Measurements from ENCODE around the gene ASIC3.

Gene ASIC3

DNA sequence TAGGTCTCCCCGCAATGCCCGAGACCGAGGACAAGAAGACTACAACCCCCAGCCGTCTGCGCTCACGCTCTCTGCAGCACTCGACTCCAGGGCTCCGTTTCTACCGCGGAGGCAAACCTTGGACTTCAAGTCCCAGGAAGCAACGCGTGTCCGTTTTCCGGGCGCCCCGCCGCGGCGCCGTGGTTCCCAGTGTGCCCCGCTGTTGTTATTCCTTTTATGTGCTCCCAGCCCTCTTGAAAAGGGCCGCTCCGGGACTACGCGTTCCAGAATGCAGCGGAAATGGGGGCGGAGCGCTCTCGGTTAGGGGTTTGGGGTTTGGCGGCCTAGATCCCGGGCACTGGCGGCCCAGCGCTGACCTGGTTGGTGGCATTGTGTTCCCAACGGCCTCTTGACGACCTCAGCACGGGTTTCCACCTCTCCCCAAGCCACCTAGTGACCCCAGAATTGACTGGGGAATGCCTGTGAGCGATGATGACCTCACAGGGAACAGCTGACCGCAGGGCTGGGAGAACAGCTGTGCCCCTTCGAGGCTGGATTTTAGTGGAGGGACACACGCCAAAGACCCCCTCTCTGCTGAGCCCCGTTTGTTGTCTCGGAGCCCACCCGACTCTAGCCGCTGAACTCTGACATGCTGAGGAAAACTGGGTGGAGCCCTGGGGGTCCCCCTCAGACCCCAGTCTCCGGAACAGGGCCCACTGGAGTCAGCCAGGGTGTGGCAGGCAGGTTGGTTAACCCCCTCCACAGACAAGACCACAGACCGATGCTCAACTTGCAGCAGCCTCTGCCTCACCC is 9.9 kb downstream of the ASIC3 start:
- peak; percentile 99 for DNase-seq

DNA sequence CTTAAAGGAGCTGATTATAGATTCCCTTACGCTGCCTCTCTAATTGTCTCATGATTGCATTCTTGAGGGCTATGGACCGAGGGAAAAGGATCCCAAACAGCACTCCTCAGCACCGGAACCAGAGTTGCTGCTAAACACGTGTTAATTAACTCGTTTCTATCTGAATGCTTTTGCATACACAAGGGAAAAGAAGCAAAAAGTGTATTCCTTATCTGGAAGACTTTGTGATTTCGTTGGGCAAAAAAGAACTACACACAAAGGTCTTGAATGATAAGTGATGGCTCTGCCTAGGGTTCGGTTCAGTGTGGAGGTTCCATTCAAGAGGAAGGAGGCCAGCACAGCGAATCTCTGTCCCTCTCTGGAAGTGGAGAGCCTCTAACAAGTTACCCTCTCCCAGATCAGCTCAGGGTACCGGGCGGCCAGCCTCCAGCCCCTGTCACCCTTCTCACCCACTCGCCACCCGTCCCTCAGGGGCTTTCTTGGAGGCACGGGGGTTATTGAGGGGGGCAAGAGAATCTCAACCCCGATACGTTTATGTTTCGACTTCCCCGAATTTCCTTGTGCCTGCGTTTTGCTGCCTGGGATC is 10.5 kb downstream of the ASIC3 start:
- DNase-seq: peak; percentile 57

DNA sequence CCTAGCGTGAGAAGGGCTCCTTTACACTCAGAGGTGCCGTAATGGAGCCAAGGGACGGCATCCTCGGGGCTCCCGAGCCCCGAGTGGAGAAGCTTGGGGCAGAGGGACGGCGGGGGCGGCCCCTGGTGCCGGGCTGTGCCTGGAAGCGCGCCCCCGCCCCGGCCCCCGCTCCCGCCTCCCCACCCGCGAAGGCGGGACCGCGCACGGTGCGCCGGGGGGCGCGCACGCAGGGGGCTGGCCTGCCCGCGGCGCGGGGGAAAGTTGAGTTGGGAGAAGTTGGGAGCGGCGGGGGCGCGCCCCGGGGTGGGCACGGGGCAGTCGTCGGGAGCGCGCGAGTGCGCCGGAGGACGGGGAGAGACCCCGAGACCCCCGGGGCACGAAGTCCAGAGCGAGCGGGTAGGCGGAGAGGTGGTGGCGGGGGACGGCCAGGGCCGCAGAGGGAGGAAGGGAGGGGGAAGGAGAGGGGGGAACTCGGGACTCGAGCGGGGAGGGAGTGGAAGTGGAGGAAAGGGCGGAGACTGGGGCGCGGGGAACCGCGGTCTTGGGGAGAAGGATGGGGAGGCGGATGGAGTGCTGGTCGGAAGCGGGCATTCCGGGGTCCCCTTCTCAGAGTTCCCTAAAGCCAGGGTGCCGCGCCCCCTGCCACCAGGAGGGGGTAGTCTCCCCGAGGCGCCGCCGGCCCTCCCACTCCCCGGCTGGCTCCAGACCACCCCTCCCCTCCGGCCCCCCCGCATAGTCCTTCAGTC is 11.2 kb downstream of the ASIC3 start, which contains the start of gene SLC4A2:
Gene SLC4A2, plus strand, starts transcription at position 223 of the 746 bp plus-strand sequence. CDS start 2,399 bp downstream, outside the sequence.
- peak; percentile 90 for DNase-seq

DNA sequence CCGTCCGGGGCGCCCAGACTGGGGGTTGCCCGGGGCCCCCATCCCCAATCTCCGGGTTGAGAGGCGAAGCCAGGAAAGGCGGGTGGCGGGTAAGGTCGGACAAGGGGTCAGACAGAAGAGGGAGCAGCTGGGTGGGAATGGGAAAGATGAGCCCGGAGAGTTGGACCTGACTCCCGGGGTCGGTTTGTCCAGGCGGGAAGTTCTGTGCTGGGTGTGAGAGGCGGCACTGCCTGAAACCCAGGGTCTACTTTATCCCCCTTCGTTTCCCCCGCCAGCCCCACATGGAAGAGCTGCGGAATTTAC is 11.7 kb downstream of the ASIC3 start:
- no peak for DNase-seq

DNA sequence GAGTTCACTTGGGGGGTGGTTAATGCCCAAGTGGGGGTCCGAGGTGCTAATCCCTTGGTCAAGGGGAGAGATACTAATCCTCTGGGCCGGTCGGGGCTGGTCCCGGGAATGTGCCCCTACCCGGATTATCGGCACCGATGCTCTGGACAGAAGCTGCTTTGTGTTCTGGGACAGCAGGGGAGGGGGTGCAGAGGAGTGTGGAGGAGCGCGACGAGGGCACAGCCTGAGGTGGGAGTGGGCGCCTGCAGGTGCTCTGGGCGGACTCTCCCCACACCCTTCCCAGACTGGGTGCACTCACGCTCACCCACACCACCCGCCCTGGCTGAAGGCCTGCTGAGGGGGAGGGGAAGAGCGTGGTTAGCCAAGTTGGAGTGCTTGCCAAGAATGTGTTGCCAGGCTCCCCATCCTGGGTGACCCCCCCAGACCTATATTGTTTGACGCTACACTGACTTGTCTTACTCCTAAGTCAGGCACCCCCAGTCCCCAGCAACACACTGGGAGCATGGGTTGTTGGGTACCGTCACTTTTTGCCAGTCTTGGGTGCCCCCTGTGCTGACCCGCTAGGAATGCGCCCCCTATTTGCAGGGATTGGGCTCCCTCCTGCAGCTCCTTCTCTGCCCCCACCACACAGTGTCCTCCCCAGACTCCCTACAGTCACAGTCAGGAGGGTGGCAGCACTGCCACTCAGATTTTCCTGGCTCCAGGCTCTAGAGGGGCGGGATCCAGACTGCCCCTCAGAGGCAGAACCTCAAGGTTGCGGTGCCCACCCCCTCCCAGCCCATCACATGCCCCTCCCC is 12.3 kb downstream of the ASIC3 start:
- DNase-seq: no peak

DNA sequence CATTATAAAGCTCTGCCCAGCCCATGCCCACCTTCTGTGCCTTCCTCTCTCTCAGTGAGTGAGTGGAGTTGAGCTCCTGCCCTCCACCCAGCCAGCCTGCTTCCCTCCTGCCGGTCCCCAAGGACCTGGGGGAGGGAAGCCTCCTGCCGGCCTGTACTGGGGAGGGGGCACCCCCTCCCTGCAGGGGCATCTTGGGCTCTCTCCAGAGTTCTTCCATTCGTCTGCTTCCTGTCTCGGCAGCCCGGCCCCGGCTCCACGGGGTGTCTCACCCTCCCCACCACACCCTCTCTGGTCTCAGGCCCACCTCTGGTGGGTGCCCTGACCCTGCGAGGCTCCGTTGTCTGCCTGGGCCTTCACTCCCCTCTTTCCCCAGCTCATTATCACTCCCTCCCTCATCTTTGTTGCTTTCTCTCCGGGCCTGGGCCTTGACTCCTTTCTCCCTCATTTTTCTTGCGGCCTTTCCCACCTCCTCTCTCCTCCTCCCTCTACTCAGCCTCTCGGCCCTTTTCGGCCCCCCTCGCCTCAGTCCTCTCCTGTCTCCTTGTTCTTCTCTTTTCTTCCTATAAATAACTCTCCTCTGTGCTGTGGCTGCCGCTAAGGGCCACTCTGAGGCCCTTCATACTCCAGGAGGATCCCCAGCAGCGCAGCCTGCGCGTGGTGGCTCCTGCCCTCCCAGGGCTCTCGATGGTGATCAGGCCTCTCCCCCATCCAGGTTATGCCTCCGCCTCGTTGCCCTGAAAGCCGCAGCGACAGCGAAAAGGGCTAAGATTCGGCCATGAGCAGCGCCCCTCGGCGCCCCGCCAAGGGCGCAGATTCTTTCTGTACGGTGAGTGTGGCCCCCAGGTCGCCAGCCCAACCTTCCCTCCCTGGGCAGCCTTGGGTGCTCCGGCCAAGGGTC is 13.1 kb downstream of the ASIC3 start:
- DNase-seq: no peak

DNA sequence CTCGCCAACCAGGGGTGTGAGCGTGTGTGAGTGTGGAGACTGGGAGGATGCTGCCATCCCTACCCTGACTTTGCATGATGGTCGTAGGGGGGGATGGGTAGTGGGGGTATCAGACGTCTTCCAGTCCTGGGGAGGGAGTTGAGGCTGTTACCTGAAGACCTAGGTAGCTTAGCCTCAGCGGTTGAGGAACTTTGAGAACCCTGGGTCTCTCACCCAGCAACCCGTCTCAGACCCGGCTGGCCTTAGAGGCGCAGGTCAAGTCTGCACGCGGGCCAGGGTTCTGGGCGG is 13.7 kb downstream of the ASIC3 start:
- no peak for DNase-seq

DNA sequence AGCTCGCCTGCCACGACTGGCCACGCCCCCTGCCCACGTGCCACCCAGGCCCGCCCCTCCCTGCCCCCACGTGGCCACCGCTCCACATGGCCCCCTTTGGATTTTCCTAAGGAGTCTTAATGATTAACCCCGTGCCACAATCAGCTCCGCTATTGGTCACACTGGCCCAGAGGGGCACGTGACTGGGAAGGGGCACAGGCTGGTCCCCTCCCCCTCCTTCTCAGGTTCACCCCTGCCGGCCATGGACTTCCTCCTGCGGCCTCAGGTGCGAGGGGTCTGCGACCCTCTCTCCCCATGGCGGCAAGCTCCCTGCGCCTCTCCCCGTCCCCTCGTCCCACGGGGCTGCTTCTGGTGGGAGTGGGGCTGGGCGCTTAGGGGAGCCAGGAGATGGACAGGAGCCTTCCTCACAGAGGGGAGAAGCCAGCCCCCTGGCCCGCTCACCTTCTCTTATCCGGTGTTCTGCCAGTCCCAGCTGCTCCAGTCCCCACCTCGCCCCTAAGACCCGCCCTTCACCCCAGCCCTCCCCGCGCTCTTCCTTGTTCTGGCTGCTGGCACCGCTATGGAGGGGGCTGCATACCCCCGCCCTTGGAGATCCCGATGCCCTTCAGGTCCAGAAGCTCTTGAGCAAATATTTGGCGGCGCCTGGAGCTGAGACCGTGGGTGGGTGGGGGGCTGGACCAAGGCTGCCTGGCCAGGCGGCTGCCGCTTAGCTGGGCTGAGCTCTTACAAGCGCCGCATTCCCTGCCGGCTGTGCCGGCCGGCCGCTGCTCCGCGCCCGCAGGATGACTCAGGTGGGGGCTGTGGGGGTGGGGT is 14.3 kb downstream of the ASIC3 start:
- DNase-seq: peak; percentile 57

DNA sequence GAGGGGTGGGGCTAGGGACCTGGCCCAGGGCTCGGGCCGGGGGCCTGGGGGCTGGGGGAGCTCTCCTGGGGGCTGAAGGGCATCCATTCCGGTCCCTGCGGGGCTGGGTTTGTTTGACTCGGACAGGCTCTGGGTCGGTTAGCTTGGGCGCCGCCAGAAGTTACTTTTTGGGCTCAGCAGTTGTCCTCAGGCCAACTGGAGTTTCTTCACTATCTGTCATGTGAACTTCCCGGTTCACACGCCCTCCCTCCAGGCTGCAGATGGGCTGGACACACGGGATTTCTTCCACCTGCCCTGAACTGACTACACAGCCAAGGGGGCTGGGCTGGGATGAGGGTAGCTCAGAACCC is 14.9 kb downstream of the ASIC3 start:
- DNase-seq: no peak

DNA sequence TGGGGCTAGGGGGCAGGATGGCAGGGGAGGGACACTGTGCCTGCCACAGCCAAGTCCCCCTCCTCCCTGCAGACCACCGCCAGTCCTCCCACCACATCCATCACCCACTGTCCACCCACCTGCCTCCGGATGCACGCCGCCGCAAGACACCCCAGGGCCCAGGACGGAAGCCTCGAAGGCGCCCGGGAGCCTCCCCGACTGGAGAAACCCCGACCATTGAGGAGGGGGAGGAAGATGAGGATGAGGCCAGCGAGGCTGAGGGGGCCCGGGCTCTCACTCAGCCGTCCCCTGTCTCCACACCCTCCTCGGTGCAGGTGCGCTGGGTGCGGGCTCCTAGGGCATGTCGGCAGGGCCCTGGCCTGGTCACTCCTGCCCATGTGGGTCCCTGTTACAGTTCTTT is 16.1 kb downstream of the ASIC3 start:
- no peak for DNase-seq

DNA sequence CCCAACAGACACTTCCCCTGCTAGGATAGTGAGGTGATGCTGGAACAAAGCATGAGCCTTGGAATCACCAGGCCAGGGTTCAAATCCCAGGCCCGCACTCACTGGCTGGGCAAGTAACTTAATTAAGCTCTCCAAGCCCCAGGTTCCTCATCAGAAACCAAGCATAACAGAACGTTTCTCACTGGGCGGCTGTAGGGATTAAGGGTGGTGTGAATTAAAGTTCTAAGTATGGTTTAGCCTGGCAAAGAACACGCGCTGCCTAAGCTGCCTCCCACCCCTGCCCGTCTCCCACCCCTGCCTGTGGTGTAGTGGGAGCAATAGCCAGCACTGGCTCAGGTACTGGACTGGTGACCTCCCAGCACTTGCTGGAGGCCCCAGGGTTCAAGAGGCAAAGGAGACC is 16.7 kb downstream of the ASIC3 start:
- DNase-seq: no peak

DNA sequence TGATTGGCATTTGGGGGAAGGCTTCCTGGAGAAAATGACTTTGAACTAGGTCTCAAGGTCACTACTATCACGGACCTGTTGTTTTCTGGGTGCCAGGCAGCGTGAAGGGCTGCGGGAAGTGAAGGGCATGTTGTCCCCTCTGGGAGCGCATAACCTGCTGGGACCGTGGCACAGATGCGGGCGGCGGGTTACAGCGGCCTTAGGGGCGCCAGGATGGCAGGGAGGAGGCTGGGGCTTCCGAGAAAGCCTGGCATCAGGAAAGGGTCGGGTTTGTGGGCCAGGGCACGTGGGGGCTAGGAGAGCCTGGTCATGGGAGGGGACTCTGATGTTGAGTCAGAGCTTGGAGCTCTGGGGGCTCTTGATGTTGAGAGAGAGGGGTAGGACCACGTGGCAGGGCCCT is 17.2 kb downstream of the ASIC3 start:
- DNase-seq: no peak

DNA sequence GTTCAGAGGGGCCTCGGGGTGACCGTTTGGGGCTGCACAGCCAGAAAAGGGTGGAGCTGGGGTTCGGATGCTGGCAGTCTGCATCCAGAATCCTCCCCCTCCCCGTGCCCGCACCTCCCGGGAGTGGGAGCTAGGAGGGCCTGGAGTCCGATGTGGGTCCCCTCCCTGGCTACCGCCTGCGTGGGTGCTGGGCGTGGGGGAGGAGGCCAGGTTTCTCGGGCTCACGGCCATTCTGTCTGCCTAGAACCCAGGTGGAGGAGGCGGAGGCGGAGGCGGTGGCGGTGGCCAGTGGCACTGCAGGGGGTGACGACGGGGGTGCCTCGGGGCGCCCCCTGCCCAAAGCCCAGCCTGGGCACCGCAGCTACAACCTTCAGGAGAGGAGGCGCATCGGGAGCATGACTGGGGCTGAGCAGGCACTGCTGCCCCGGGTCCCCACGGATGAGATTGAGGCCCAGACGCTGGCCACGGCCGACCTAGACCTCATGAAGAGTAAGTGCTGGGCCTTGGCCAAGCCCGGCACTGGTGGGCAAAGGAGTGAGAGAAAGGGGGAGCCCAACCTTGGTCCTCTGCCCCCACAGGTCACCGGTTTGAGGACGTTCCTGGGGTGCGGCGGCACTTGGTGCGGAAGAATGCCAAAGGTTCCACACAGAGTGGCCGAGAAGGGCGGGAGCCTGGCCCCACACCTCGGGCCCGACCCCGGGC is 18.1 kb downstream of the ASIC3 start:
- no peak for DNase-seq

DNA sequence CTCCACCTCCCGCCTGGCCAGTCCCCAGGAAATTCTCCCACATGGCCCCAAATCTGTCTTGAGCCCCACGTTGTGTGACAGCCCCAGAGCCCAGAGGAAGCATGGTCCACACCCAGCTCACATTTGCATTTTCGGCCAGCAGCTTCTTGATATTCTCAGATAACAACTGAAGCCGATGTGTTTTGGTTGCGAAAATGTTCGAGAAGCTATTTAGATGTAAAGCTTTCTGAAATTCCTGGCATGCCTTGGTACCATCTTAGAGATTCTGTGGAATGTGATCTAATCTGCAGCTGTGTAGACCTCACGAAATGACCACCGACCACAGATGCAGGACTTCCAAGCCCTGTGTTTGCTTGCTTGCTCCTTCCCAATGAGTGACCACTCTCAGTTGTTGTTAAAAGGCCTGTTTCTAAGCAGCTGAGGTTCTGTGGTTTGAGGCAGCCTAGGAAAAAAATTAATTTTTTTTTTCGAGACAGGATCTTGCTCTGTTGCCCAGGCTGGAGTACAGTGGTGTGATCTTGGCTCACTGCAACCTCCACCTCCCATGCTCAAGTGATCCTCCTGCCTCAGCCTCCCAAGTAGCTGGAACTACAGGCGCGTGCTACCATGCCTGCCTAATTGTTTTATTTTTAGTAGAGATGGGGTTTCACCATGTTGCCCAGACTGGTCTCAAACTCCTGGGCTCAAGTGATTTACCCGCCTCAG is 19.9 kb downstream of the ASIC3 start:
- no peak for DNase-seq

DNA sequence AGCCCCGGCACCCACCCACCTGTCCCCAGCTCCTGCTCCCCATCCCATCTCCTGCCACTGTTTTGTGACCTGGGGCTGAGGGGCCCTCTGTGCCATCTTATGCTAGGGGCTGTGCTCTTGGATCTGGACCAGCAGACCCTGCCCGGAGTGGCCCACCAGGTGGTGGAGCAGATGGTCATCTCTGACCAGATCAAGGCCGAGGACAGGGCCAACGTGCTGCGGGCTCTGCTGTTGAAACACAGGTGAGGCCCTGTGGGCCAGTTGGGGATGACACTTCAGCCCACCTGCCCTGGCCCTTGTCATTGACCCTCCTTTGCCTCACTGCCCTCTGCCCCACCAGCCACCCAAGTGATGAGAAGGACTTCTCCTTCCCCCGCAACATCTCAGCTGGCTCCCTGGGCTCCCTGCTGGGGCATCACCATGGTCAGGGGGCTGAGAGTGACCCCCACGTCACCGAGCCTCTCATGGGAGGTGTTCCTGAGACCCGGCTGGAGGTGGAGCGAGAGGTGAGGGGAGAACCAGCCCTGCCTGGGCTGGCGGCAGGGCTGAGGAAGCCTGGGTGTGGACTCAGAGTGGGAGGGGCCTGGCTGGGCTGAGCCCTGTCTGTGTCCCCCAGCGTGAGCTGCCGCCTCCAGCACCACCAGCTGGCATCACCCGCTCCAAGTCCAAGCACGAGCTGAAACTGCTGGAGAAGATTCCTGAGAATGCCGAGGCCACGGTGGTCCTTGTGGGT is 21.7 kb downstream of the ASIC3 start:
- DNase-seq: no peak

DNA sequence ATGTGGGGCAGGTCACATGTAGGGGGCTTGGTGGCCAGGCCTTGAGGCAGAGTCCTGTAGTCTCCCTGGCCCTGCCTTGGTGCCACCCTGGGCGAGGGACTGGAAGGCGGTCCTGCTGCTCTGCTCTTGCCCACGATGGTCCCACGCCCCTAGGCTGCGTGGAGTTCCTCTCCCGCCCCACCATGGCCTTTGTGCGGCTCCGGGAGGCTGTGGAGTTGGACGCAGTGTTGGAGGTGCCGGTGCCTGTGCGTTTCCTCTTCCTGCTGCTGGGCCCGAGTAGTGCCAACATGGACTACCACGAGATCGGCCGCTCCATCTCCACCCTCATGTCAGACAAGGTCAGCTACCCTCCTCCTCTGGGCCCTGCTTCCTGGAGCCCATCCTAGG is 22.2 kb downstream of the ASIC3 start:
- DNase-seq: no peak

DNA sequence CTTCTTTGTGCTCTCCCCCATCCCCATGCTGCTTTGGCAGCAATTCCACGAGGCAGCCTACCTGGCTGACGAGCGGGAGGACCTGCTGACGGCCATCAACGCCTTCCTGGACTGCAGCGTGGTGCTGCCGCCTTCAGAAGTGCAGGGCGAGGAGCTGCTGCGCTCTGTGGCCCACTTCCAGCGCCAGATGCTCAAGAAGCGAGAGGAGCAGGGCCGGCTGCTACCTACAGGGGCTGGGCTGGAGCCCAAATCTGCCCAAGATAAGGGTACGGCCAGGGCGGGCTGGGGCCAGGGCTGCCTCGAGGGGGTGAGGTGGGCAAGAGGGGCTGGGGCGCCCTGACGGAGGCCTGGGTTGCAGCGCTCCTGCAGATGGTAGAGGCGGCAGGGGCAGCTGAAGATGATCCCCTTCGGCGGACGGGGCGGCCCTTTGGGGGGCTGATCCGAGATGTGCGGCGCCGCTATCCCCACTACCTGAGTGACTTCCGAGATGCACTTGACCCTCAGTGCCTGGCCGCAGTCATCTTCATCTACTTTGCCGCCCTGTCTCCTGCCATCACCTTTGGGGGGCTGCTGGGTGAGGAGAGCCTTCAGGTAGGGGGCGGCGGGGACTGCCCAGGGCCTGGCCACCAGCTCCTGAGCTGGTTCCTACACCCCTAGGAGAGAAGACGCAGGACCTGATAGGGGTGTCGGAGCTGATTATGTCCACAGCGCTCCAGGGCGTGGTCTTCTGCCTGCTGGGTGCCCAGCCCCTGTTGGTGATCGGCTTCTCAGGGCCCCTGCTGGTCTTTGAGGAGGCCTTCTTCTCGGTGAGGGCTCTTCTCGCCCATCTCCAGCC is 22.9 kb downstream of the ASIC3 start:
- no peak for DNase-seq

DNA sequence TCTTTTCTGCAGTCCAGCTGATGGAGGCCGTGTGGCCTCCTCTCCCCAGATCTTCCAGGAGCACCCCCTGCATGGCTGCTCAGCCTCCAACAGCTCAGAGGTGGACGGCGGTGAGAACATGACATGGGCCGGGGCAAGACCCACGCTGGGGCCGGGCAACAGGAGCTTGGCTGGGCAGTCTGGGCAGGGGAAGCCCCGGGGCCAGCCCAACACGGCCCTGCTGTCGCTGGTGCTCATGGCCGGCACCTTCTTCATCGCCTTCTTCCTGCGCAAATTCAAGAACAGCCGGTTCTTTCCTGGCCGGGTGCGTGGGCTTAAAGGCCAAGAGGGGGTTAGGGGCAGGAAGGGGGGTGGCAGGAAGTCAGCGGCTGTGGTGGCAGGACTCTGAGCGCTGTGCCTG is 25.7 kb downstream of the ASIC3 start:
- DNase-seq: no peak
